Occipital lobe (tissue), 2 donors: Measurements from ENCODE around the gene GALNT10. TPM values are rescaled to one million over a fixed set of nuclear protein-coding genes. Genes with fewer than 3 reads are reported as not detected.
"Not testable (repeated sequence)": the region's sequence is repeated elsewhere in the genome, so short reads cannot be mapped to it uniquely, and the experiment has no call there.

Experiments used
- DNase-seq: peaks from one replicate; lab custom pipeline; 2025; lab: John Stamatoyannopoulos, UW
- total RNA-seq: library from RNA; depleted of rRNA; stranded (reverse); fragments of >200 nt; gene quantifications from one replicate; pipeline ENCODE4 v1.2.3, GENCODE V29; 2014

GALNT10 gene, protein sequence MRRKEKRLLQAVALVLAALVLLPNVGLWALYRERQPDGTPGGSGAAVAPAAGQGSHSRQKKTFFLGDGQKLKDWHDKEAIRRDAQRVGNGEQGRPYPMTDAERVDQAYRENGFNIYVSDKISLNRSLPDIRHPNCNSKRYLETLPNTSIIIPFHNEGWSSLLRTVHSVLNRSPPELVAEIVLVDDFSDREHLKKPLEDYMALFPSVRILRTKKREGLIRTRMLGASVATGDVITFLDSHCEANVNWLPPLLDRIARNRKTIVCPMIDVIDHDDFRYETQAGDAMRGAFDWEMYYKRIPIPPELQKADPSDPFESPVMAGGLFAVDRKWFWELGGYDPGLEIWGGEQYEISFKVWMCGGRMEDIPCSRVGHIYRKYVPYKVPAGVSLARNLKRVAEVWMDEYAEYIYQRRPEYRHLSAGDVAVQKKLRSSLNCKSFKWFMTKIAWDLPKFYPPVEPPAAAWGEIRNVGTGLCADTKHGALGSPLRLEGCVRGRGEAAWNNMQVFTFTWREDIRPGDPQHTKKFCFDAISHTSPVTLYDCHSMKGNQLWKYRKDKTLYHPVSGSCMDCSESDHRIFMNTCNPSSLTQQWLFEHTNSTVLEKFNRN
- 10.1 TPM for total RNA-seq

DNA sequence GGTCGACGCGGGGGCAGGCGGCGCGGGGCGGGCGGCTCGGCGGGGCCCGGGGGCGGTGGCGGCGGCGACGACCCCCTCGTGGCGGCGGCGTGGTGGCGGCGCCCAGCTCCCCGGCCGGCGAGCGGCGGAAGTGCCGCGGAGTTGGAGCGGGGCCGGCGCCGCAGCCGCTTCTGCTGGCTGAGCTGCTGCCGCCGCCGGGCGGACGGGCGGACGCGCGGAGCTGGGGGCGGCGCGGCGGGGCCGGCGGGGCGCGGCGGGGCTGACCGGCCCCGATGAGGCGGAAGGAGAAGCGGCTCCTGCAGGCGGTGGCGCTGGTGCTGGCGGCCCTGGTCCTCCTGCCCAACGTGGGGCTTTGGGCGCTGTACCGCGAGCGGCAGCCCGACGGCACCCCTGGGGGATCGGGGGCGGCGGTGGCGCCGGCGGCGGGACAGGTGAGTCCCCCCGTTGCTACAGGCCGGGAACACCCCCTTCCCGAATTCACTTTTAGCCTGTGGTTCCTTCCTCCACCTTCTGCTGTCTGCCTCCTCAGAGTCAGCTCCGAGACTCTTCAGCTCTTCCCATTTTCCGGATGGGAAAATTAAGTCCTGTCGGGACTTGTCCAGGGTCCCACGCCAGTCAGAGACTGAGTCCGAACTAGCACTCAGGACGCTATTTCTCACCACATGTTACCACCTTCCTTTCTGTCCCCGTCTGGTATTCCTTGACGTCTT, at the start of gene GALNT10:
GALNT10 (plus strand) TSS at position 139 of the 710 bp plus-strand sequence; CDS start at position 273, 134 bp downstream.
- peak; percentile 45 for DNase-seq

DNA sequence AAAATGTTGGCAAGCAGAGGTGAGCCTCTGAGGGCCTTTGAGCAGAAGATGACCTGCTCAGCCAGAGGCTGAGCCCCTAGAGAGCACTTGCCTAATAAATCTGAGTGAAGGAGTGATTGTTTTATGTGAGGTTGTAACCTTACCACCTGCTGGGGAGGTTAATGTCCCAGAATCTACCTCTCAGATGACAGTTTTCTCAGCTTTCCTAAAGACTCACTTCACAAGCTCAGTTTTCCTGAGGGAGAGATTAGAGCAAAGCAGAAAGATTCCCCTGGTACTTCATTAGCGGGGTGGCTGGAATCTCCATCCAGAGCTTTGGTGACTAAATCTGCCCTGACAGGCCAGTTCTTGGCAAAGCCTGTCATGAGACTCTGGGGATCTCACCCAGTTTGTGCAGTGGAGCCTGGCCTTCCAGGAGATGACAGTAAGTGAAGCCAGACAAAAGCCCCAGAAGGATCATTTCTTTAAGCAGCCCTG, 48.8 kb upstream of the GALNT10 start:
- no peak for DNase-seq

DNA sequence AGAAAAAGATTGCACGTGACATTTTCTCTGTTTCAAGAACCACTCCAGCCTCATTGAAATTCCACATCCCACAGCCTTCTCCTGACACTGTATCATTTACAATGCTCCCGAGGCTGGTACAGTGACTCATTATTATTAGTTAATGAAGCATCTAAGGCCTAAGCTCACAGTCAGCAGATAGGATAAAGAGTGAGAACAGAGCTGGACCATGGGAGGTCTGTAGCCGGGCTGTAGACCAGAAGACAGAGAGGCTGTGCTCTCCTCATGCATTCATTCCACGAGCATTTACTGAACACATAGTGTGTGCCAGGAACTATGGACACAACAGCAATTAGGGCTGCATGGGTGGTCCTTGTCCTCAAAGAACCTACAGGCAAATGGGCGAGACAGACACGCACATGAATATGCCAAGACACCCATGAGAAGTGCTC, 47.3 kb upstream of the GALNT10 start:
- DNase-seq = no peak

DNA sequence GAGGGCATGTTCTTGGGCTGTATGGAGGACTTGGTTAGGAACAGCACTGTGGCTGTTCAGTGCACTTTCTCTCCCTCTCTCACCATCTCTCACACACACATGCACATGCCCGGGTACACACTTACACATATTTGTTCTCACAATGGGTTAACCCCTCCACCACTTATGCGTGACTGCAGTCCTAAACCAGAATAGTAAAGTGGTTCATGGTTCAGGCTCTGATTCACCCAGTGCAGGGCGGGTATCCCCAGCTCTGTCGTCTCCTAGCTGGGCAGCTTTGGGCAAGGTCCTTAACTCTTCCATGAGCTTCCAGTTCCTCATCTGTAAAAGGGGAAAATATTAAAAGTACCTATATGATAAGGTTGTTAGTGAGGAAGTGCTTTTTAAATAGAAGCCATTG, 45.3 kb upstream of the GALNT10 start:
- DNase-seq = no peak

DNA sequence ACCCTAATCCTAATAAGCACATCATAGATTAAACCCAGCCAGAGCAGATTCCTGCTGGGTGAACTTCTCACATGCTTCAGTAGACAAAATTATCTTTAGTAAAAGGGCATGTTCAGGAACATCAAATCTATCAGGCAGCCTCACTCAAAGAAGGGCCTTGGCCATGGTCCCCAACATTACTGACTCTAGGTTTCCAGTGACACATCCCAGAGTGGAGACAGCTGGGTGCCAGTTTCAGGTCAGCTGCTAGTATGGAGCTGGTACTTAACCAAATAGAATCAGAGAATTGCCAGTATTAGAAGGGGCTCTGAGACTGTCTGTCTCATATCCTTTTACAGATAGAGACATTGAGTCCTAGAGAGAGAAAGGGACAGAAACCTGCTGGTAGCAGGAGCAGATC, 44.1 kb upstream of the GALNT10 start:
- no peak for DNase-seq

DNA sequence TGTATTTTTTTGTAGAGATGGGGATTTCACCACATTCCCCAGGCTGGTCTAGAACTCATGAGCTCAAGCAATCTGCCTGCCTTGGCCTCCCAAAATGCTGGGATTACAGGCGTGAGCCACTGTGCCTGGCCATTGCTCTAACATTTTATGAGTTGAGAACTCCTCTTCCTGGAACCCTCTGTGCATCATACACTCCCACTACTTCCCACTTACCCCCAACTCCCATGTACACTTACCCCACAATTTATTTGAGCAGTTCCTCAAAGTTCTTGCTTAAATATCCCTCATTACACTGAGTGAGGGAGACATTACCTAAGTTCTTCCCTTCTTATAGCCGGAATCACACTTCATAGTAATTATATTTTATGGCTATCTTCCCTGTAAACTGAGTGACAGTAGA, 42.9 kb upstream of the GALNT10 start:
- no peak for DNase-seq

DNA sequence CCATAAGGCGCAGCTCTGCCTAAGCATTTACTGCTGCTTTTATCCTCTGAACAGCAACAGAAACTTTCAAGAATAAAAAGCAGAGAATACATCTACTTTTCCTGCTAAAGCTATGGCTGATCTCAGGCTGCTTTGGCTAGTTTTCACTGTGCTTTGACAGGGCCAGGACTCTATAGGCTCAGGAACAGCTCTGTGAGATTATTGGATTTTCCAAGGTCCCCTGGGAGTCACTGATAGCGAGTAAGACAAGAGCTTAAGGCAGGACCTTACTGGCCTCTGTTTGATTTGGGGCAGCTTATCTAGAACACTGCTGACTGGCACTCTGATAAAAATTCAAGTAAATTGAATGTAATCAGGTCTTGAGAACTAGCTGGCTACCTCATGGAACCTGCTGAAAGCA, 40.1 kb upstream of the GALNT10 start:
- not testable (repeated sequence) for DNase-seq

DNA sequence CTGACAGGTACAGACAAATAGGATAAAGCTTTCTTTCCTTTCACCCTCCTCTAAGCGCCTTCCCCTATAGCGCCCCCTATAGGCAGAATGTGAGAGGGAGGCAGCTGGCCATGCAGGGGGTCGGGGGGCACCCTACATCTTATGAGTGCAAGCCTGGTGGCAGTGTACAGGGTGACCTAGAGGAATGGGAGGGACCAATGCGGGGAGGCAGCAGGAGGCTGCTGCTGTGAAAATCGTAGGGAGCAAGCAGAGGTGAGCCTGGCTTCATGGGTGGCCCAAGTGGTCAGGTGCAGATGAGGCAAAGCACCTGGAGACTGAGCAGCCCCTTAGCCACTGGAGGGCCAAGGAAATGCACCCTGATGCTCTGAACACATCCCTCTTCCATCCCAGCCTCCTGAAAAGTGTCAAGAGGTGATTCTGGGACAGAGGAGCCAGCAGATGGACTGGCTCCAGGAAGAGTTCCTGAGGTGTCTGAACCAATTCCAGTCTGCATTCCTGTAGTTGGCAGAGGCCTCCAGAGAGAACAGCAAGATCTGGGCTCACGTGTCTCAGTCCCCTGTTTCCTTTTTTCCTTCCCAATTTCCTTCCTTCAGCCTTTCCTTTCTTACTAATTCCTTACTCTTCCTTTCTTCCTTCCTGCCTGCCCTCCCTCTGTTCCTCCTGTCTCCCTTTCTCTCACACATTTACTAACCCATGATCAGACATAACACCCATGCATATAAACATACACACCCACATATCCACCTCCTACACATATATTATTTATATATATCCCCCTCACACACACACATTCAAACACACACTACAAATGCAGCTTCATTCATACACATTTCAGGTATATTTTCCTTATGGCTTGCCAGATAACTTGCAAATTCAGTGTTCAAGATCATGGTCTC, 32.8 kb upstream of the GALNT10 start:
- no peak for DNase-seq

DNA sequence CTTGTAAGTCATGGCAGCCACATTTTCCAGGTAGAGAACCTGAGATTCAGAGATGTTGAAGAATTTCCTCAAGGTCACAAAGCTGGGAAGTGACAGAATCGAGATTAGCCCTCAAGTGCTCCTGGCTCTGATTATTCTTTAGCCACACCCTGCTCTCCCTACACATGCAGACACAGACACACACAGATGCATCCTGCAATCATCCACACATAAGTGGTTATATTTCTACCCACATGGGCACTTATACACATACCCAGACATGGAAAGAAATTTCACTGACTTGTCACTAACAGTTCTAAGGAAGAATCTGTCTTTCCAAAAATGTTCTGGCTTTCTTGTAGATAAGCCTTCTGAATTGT, 32.2 kb upstream of the GALNT10 start:
- no peak for DNase-seq

DNA sequence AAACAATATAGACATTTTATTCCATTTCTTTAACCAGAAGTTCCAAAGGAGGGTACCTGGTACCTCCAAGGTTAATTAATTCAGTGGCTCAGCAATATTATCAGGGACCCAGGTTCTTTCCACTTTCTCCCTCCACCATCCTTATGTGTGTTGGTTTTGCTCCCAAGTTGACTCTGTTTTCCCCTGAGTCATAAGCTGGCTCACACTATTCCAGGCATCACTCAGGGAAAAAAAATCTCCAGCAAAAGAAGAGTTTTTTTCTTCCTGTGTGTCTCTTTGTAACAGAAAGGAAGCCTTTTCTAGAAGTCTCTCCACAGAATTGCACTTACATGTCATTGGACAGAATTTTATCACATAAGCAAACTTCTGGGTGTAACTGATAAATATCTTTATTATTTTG, 31.2 kb upstream of the GALNT10 start:
- DNase-seq = no peak

DNA sequence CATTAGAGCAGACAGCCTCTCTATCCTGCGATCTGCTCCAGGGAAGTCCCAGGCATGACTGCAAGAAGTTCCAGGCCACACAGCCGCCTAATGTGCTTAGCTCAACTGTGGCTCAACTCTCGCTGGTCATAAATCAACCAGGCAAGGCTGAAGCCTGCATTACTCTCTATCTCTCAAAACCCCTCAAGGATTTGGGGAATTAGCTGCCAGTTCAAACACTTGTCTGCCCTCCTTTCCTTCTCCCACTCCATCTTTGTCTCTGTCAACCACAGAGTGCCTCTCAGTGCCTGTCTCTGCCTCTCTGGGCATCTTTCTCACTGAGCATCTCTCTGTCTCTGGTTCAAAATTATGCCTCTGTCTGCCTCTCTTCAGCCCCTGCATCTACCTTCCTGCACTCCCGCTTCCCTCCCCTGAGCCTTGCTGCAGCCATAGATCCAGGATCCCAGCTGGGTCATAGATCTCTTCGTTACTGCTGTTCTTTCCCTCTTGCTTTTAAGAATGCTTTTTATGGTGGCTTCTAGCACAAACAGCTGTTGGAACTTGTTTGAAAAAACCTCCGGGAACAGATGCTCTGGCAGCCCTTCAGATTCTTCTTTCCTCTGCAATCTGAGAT, 27.9 kb upstream of the GALNT10 start:
- no peak for DNase-seq

DNA sequence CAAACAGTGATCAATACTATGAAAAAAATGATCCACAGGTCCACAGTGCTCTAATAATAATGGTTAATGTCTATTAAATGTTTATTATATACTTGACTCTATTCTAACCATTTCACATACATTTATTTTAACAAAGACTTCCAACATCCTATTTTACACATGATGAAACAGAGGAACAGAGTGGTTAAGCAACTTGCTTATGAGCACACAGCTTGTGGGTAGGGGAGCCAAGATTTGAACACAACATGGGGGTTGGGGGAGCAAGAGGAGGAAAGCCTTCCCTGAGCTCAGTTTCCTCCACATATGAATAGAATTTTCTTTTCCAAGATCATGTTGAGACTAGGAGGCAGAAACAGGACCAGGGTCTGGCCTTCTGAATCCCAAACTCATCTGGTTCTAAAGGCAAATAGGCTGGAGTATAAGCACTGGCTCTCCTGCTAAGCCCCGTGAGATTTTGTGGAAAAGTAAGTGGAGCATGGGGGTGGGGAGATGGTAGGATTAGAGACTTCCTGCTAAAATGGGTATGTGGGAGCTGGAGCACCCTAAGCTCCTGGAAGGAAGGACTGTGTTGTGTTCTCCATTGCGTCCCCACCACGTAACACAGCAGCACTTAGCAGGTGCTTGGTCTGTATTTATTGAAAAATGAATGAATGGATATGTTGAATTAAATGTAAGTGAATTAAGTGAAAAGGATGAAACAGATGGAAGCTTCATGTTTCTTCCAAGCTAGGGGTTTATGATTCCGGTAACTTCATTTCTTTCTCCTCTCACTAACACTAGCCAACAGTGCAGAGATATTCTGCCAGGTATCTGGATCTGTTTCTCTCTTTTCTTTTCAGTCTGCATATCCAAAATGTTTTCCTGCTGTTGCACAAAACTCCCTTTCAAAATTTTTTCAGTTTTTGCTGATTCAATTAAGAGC, 26.9 kb upstream of the GALNT10 start:
- DNase-seq = no peak

DNA sequence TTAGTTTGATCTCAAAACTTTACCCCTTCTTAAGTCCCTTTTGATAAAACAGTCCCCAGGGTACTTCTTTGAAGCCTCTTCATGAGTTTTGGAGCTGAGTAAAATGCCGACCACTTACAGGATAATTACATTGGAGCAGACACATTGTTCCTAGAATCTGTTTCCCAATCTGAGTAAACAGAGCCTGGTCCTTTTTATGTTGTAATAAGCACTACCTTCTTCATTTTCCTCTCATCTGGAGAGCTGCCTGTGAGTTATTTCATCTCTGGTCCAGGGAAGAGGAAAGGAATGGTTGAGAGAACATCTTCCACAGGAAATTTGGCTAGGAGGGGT, 26.3 kb upstream of the GALNT10 start:
- no peak for DNase-seq

DNA sequence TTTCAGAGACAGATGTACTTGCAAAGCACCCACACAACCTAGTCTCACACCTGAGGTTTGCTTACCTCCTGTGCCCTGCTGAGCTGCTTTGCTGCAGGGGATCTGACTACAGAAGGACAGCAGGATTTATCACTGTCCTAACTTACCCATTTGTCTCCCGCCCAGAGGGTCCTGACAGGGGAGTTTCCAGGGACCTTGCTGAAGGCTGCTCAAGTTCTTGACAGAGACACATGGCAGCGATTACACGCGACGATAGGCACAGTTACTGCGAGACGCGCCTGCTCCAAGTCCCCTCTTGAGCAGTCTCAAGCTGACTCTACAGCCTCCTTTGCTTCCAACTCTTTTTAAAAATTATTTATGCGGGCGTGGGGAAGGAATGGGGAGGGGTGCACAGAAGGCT, 24.6 kb upstream of the GALNT10 start:
- DNase-seq = no peak

DNA sequence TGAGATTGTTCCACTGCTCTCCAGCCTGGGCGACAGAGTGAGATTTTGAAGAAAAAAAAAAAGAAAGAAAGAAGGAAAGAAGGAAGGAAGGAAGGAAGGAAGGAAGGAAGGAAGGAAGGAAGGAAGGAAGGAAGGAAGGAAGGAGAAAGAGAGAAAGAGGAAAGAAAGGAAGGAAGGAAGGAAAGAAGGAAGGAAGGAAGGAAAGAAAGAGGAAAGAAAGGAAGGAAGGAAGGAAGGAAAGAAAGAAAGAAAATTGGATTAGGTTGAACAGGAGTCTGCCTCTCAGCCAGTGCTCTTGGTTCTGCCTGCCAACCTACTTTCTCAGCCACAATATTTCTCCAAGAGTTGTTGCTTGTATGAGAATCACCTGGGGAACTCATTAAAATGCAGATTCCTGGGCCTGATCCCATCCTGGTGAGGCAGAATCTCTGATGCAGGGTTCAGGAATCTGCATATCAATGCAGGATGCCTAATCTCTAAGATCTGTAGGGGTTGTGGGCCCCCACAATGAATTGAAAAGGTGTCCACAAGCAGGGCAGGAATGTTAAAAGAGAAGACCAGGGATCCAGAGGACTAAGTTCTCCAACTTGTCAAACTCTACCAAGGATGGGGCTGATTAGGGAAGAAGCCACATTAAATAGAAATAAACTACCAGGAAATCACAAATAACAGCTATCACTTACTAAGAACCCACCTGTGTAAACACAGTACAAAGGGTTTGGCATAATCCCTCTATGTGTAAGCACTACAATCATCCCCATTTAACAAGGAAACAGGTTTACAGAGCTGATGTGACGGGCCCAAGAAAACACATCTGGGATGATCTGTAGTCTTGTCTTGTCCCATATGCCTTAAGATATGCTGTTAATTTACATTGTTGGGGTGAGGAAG, 23.4 kb upstream of the GALNT10 start:
- no peak for DNase-seq

DNA sequence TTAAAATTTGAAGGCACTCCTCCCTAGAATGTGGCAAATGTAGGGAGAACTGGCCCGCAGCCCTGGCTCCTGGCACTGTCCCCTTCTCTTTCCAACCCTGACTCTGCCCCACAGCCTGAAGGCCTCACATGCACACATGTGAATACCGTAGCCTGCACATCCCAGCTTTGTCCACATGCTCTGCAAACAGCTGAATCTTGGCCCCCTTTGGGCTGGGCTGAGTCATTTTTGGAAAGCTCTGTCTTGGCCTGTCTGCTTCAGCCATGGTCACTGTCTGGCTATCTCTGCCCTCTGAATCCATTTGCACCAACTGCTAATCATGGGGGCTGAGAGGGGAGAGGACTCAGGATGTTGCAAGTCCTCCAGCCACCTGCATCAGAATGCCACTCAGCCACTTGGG, 22.1 kb upstream of the GALNT10 start:
- no peak for DNase-seq

DNA sequence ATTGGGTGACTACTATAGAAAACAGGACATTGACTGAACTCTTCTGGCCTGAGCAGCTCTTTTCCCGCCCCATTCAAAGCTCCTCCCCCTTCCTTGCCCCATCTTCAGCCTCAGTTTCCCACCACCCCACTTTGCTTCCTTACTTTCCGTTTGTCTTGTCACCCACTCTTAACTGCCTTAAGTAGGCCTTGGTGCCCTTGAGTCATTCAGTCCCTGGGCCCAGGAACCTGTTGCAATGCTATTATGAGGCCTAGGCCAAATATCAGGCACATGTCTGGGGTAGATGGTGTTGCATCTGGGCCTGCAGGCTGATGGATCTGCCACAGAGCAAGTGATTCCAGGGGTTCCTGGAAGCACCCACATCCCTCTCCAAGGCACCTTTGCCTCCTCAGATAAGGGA, 17.7 kb upstream of the GALNT10 start:
- no peak for DNase-seq

DNA sequence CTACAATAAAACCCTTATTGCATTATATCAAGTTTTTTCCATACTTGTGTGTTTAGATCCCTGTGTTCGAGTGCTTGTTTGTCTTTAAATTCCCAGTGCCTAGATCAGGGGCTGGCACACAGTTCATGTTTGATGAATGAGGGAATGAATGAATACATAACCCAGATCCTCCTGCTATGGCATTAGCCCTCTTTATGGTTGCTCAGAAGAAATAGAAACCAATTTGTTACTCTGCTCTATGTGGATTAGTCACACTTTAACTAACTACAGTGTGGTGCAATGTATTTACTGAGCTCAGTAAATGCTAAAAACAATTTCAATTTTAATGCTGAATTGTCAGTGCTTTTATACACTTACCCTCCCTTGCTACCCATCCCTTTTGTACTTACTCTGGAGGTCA, 16.4 kb upstream of the GALNT10 start:
- DNase-seq = no peak

DNA sequence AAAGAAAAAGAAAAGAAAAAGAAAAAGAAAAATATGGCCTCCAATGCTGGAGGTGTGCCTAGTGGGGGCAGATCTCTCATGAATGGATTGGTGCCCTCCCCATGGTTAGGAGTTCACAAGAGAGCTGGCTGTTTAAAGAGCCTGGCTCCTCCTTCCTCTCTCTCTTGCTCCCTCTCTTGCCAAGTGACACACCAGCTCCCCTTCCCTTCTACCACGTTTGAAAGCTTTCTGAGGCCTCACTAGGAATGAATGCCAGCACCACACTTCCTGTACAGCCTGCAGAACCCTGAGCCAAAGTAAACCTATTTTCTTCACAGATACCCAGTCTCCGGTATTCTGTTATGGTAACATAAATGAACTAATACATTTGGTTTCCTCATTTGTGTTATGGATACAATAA, 14.4 kb upstream of the GALNT10 start:
- no peak for DNase-seq
